GOT3 (cell line): ENCODE data around the gene POMT1.
"Not testable (repeated sequence)": the region's sequence is repeated elsewhere in the genome, so short reads cannot be mapped to it uniquely, and the experiment has no call there.

Experiments
- DNase-seq: peaks from one replicate; lab custom pipeline; 2025; ENCODE audit warnings: mixed read lengths; lab: John Stamatoyannopoulos, UW

Gene POMT1

GRCh38 chr9:131525643-131526565, 23.2 kb downstream of the POMT1 start:
- no peak for DNase-seq

- DNase-seq: no peak
Measured at GRCh38 chr9:131528186-131528585, 25.5 kb downstream of the POMT1 start.

- no peak for DNase-seq
Measured at GRCh38 chr9:131528886-131529505, 26.3 kb downstream of the POMT1 start.

- DNase-seq: no peak
Measured at GRCh38 chr9:131529597-131530545, 27.2 kb downstream of the POMT1 start.

- no peak for DNase-seq
Measured at GRCh38 chr9:131530546-131530919, 27.8 kb downstream of the POMT1 start.

GRCh38 chr9:131530920-131531832, 28.5 kb downstream of the POMT1 start, which contains the start of gene UCK1:
Gene UCK1, minus strand, starts transcription at chr9:131531263. Its CDS starts 89 bp downstream, at chr9:131531174.
- DNase-seq: no peak

- DNase-seq: no peak
Measured at GRCh38 chr9:131534721-131535237, 32.1 kb downstream of the POMT1 start.

GRCh38 chr9:131537946-131538345, 35.2 kb downstream of the POMT1 start:
- no peak for DNase-seq

GRCh38 chr9:131539223-131539923, 36.7 kb downstream of the POMT1 start:
- no peak for DNase-seq

- no peak for DNase-seq
Measured at GRCh38 chr9:131543141-131543540, 40.4 kb downstream of the POMT1 start.

GRCh38 chr9:131545003-131545785, 42.5 kb downstream of the POMT1 start, which contains the start of gene PRRT1B:
Gene PRRT1B, plus strand, starts transcription at chr9:131545523. Its CDS starts 93 bp downstream, at chr9:131545616.
- no peak for DNase-seq

- no peak for DNase-seq
Measured at GRCh38 chr9:131545786-131546335, 43.1 kb downstream of the POMT1 start.

- DNase-seq: no peak
Measured at GRCh38 chr9:131546336-131547084, 43.8 kb downstream of the POMT1 start.

- DNase-seq: not testable (repeated sequence)
Measured at GRCh38 chr9:131549186-131549585, 46.5 kb downstream of the POMT1 start.

- not testable (repeated sequence) for DNase-seq
Measured at GRCh38 chr9:131550465-131550864, 47.7 kb downstream of the POMT1 start.

- no peak for DNase-seq
Measured at GRCh38 chr9:131552030-131552429, 49.3 kb downstream of the POMT1 start.

- no peak for DNase-seq
Measured at GRCh38 chr9:131554087-131554842, 51.5 kb downstream of the POMT1 start.
